OCI-LY3 (cell line): Measurements from ENCODE around the gene HOXD8.

Experiments
- EZH2phosphoT487 ChIP-seq: fragments of 200-600 bp; shearing (Covaris generic); IDR thresholded peaks from 2 replicates; pipeline ENCODE4 v1.6.1; 2018; ENCODE audit warnings: antibody characterized with exemption, mixed run types, low read depth
- TF ChIP-seq, protein P1 (sequence below): fragments of 200-600, 300-600 bp; sonication (generic); IDR thresholded peaks from 2 replicates; pipeline ENCODE4 v1.5.1; 2014; ENCODE audit warnings: antibody characterized with exemption, low read length, low read depth

DNA sequence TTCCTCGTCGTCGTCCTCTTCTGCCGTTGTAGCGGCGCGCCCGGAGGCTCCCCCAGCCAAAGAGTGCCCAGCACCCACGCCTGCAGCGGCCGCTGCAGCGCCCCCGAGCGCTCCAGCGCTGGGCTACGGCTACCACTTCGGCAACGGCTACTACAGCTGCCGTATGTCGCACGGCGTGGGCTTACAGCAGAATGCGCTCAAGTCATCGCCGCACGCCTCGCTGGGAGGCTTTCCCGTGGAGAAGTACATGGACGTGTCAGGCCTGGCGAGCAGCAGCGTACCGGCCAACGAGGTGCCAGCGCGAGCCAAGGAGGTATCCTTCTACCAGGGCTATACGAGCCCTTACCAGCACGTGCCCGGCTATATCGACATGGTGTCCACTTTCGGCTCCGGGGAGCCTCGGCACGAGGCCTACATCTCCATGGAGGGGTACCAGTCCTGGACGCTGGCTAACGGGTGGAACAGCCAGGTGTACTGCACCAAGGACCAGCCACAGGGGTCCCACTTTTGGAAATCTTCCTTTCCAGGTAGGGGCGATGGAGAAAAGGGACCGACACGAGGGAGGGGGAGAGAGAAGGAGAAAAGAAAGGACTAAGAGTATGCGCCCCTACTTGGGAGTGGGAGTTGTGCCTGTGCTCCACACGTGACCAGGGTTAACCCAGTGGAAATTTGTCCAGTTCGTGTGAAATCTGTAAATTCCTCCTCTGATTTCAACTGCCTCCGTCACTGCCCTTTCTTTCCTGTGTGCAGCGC is 36.2 kb upstream of the HOXD8 start:
- TF ChIP-seq, protein P1, sequence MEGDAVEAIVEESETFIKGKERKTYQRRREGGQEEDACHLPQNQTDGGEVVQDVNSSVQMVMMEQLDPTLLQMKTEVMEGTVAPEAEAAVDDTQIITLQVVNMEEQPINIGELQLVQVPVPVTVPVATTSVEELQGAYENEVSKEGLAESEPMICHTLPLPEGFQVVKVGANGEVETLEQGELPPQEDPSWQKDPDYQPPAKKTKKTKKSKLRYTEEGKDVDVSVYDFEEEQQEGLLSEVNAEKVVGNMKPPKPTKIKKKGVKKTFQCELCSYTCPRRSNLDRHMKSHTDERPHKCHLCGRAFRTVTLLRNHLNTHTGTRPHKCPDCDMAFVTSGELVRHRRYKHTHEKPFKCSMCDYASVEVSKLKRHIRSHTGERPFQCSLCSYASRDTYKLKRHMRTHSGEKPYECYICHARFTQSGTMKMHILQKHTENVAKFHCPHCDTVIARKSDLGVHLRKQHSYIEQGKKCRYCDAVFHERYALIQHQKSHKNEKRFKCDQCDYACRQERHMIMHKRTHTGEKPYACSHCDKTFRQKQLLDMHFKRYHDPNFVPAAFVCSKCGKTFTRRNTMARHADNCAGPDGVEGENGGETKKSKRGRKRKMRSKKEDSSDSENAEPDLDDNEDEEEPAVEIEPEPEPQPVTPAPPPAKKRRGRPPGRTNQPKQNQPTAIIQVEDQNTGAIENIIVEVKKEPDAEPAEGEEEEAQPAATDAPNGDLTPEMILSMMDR: no peak
- no peak for TF ChIP-seq EZH2phosphoT487
